Subcutaneous abdominal adipose tissue (tissue), 5 donors: Measurements from ENCODE around the gene WDR43.

ENCODE experiments used
- H3K27ac ChIP-seq: one replicate; pipeline ENCODE4 v1.7.0; 2013; ENCODE audit warnings: low read depth, mild to moderate bottlenecking, inconsistent platforms, low read length, moderate library complexity
- H3K27me3 ChIP-seq, 5 donors: one replicate each; pipeline ENCODE4 v1.7.0; 2013; ENCODE audit warnings: low read length in 5 of 5, inconsistent platforms in 1 of 5; ENCODE audit not compliant: control insufficient read depth in 5 of 5, insufficient read depth in 4 of 5
- H3K36me3 ChIP-seq, 5 donors: one replicate each; pipeline ENCODE4 v1.7.0; 2013; ENCODE audit warnings: low read length in 5 of 5; ENCODE audit not compliant: control insufficient read depth in 5 of 5, insufficient read depth in 5 of 5
- H3K4me1 ChIP-seq, 5 donors: one replicate each; pipeline ENCODE4 v1.7.0; 2013; ENCODE audit warnings: low read length in 5 of 5, mild to moderate bottlenecking in 3 of 5, moderate library complexity in 1 of 5; ENCODE audit not compliant: control insufficient read depth in 5 of 5, insufficient read depth in 5 of 5
- H3K4me3 ChIP-seq, 5 donors: one replicate each; pipeline ENCODE4 v1.7.0; 2013; ENCODE audit warnings: low read length in 5 of 5, low read depth in 1 of 5
- H3K9ac ChIP-seq, 5 donors: one replicate each; pipeline ENCODE4 v1.7.0; 2013; ENCODE audit warnings: low read length in 5 of 5, mild to moderate bottlenecking in 4 of 5, moderate library complexity in 3 of 5
- H3K9me3 ChIP-seq, 5 donors: one replicate each; pipeline ENCODE4 v1.7.0; 2013; ENCODE audit warnings: low read length in 5 of 5; ENCODE audit not compliant: control insufficient read depth in 5 of 5
- donor health status: healthy.
- donor health status: healthy.
- donor health status: healthy.
- donor health status: healthy.
- donor health status: healthy.

Gene WDR43

GRCh38 chr2:28894470-28895188, at the start of gene WDR43:
TSS of gene WDR43 (plus strand) at chr2:28894667. CDS start at chr2:28894699, 32 bp downstream.
- Histone ChIP-seq H3K9ac (peak within 1 kb of the TSS in 4 of 5 donors; percentile 89 to 96 (median 96)), H3K36me3 (no peaks in the 10 kb centered on the region), H3K27ac (peak within 1 kb of the TSS; percentile 84), H3K27me3 (no peaks in the 10 kb centered on the region), H3K4me1 (peaks cover 0 to 49% (median 39%) of the 10 kb centered on the region in 5 donors), H3K4me3 (peak within 1 kb of the TSS; percentile 87 to 100 (median 98)), H3K9me3 (peaks cover 0 to 3% (median 0%) of the 10 kb centered on the region in 5 donors)

DNA sequence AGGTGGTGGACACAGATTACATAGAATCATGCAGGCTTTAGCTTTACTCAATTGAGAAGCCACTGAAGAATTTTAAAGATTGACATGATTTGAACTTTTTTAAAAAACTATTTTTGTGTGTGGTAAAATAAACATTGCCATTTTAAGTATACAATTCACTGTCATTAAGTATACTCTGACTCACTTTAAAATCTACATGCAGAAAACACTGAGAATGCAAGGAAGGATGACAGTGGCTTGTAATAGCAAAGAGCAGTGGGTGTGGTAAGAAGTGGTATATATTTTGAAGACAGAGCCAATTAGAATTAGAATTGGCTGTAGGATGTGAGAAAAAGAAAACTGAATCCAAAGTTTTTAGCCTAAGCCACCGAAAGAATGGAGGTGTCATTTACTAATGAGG, 39.3 kb upstream of the WDR43 start:
- H3K9me3 ChIP-seq = no peaks in the 10 kb centered on the region
- no peaks in the 10 kb centered on the region for H3K27me3 ChIP-seq
- no peaks in the 10 kb centered on the region for H3K4me1 ChIP-seq
- no peak overlapping the region for H3K27ac ChIP-seq
- no peak overlapping the region for H3K4me3 ChIP-seq
- peaks cover 0 to 9% (median 3%) of the 10 kb centered on the region in 5 donors for H3K36me3 ChIP-seq
- no peak overlapping the region for H3K9ac ChIP-seq

DNA sequence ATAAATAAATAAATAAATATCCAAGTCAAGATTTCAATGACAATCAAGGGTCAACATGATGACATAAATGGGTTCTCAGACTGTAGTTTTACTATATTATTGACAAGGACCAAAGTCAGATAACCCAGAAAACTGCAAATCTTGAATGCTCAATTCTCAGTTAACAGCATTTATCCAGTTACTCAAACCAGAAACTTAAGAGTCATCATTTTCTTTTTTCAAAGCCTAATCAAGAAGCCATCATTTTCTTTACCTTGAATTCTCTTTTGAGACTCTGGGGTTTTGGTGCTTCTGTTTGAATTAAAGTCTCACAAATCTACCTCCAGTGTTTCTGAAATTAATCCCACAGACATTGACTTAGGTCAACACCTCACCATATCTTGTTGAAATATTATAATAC, 38.5 kb upstream of the WDR43 start:
- no peaks in the 10 kb centered on the region for H3K9me3 ChIP-seq
- H3K36me3 ChIP-seq = peaks cover 6 to 17% (median 11%) of the 10 kb centered on the region in 5 donors
- H3K4me1 ChIP-seq = no peaks in the 10 kb centered on the region
- no peak overlapping the region for H3K4me3 ChIP-seq
- H3K27me3 ChIP-seq = no peaks in the 10 kb centered on the region
- H3K9ac ChIP-seq = no peak overlapping the region
- no peak overlapping the region for H3K27ac ChIP-seq

DNA sequence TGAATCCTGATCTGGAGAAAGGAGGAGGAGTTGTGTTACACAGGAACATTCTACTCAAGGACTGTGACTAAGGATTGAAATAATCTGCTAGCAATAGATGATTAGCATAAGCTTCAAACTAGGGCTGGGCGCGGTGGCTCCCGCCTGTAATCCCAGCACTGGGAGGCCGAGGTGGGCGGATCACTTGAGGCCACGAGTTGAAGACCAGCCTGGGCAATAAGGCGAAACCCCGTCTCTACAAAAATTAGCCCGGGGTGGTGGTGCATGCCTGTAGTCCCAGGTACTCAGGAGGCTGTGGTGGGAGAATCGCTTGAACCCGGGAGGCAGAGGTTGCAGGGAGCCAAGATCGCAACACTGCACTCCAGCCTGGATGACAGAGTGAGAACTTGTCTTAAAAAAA, 25.9 kb upstream of the WDR43 start:
- peaks cover 0 to 34% (median 28%) of the 10 kb centered on the region in 5 donors for H3K4me1 ChIP-seq
- peak overlapping the region in 4 of 5 donors; percentile 78 to 100 (median 92) for H3K4me3 ChIP-seq
- peak overlapping the region in 1 of 5 donors; percentile 86 for H3K9ac ChIP-seq
- no peak overlapping the region for H3K27ac ChIP-seq
- no peaks in the 10 kb centered on the region for H3K9me3 ChIP-seq
- H3K27me3 ChIP-seq = no peaks in the 10 kb centered on the region
- H3K36me3 ChIP-seq = peaks cover 4 to 7% (median 4%) of the 10 kb centered on the region in 5 donors

- Histone ChIP-seq H3K36me3 (peaks cover 0 to 4% (median 0%) of the 10 kb centered on the region in 5 donors), H3K4me1 (peaks cover 0 to 34% (median 28%) of the 10 kb centered on the region in 5 donors), H3K27ac (peak overlapping the region; percentile 63), H3K9ac (peak overlapping the region; percentile 73 to 97 (median 92)), H3K27me3 (no peaks in the 10 kb centered on the region), H3K4me3 (peak overlapping the region; percentile 78 to 100 (median 95)), H3K9me3 (no peaks in the 10 kb centered on the region)
These were observed 24.8 kb upstream of the WDR43 start for GRCh38 chr2:28869494-28870145.

GRCh38 chr2:28870146-28870891, 24.1 kb upstream of the WDR43 start, which contains the start of gene TRMT61B:
TSS of gene TRMT61B (minus strand) at chr2:28870309. CDS start at chr2:28870277, 32 bp downstream.
- H3K4me3 ChIP-seq = peak within 1 kb of the TSS; percentile 78 to 100 (median 99)
- peak within 1 kb of the TSS; percentile 73 to 97 (median 92) for H3K9ac ChIP-seq
- no peaks in the 10 kb centered on the region for H3K27me3 ChIP-seq
- peaks cover 0 to 3% (median 0%) of the 10 kb centered on the region in 5 donors for H3K36me3 ChIP-seq
- no peaks in the 10 kb centered on the region for H3K9me3 ChIP-seq
- peaks cover 0 to 34% (median 28%) of the 10 kb centered on the region in 5 donors for H3K4me1 ChIP-seq
- H3K27ac ChIP-seq = peak within 1 kb of the TSS; percentile 63

DNA sequence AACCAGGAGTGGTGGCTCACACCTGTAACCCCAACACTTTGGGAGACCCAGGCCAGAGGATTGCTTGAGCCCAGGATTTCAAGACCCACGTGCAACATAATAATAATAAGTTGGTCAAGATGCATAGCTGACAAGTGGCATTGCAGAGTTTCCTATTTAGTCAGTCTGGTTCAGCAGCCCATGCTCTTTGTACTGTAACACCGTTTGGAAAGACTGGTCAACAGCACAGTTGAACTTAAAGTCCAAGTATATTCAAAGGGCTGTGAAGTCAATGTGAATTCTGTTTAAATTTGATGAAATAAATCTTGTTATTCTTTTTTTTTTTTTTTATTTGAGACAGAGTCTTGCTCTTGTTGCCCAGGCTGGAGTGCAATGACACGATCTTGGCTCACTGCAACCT, 22.8 kb upstream of the WDR43 start:
- Histone ChIP-seq H3K4me3 (no peak overlapping the region), H3K4me1 (peaks cover 0 to 34% (median 28%) of the 10 kb centered on the region in 5 donors), H3K9ac (no peak overlapping the region), H3K27me3 (peaks cover 0 to 3% (median 0%) of the 10 kb centered on the region in 5 donors), H3K36me3 (no peaks in the 10 kb centered on the region), H3K27ac (no peak overlapping the region), H3K9me3 (no peaks in the 10 kb centered on the region)

GRCh38 chr2:28880193-28880592, 14.3 kb upstream of the WDR43 start:
- no peak overlapping the region for H3K4me3 ChIP-seq
- no peaks in the 10 kb centered on the region for H3K4me1 ChIP-seq
- peaks cover 0 to 5% (median 2%) of the 10 kb centered on the region in 5 donors for H3K27me3 ChIP-seq
- H3K36me3 ChIP-seq = no peaks in the 10 kb centered on the region
- no peak overlapping the region for H3K9ac ChIP-seq
- H3K9me3 ChIP-seq = no peaks in the 10 kb centered on the region
- H3K27ac ChIP-seq = no peak overlapping the region

GRCh38 chr2:28893488-28893887, 979 bp upstream of the WDR43 start:
- Histone ChIP-seq H3K9me3 (peaks cover 0 to 3% (median 0%) of the 10 kb centered on the region in 5 donors), H3K4me3 (no peak overlapping the region), H3K27me3 (no peaks in the 10 kb centered on the region), H3K9ac (no peak overlapping the region), H3K4me1 (peaks cover 0 to 39% (median 32%) of the 10 kb centered on the region in 5 donors), H3K36me3 (no peaks in the 10 kb centered on the region), H3K27ac (no peak overlapping the region)
